ENCODE data around the gene RTF2.
"Not testable (repeated sequence)": the region's sequence is repeated elsewhere in the genome, so short reads cannot be mapped to it uniquely, and the experiment has no call there.

Gene RTF2

GRCh38 chr20:56501116-56501515 is 32.7 kb downstream of the RTF2 start:
- DNase-seq (ENCODE audit: low read depth), result no peak

- DNase-seq (ENCODE audit: low read depth), result no peak
These were observed 35.5 kb downstream of the RTF2 start for GRCh38 chr20:56503916-56504315.

- DNase-seq (ENCODE audit: low read depth), result no peak
These were observed 36.1 kb downstream of the RTF2 start for GRCh38 chr20:56504373-56505005.

DNA sequence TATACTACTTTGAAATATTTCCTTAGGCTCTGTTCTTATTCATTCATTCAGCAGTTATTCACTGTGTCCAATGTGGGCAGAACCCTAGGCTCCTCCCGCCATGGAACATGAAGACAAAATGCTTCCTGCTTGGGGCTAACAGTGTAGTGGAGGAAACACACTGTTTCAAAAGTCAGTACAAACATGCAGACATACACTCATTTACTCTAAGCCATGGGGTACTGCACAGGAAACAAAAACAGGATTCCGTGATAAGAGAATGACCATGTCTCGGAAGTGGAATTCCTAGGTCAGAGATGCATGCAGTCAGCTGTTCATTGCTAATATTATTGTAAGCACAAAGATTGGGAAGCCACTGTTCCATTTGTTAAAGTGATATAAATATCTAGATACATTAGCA is 37.7 kb downstream of the RTF2 start:
- no peak for DNase-seq (ENCODE audit: low read depth)

GRCh38 chr20:56511926-56512325 is 43.5 kb downstream of the RTF2 start:
- DNase-seq (ENCODE audit: low read depth), result no peak

- no peak for DNase-seq (ENCODE audit: low read depth)
These were observed 45.0 kb downstream of the RTF2 start for GRCh38 chr20:56513161-56514150.

DNA sequence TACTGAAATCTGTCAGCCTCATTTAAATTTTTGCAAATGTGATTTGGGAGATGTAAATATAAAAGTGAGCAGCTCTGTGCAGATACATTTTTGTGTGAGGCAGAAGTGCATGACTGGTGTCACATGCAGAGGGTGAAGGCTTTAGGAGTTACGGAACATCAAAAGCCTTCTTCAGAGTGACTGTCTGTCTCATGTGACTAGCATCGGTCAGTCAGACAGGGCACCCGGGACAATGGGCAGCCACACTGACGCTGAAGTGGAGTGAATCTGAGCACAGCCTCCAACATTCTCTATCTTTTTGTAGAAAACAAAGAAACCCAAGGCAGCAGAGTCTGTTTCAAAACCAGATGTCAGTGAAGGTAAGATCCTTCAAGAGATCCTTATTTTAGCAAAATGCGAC is 48.2 kb downstream of the RTF2 start:
- no peak for DNase-seq (ENCODE audit: low read depth)

DNA sequence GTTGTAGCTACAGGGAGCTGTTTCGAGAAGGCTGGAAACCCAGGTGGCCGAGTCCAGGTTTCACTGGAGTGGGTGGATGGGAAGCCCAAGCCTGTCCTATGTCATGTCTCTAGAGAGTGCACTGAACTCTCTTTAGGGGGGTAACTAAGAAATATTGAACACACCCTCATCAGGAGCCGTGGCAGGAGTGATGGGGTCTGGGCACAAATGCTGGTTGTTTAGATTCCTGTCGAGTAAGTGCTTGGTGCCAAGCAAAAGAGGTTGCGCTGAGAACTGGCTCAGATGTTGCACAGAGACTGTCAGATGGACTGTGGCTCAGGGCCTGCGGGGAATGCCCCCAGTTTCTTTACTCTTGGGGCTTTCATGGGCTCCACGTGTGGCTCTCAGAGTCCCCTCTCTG is 48.8 kb downstream of the RTF2 start:
- DNase-seq (ENCODE audit: low read depth), result no peak

- DNase-seq (ENCODE audit: low read depth), result no peak
These were observed 49.2 kb downstream of the RTF2 start for GRCh38 chr20:56517641-56518040.

DNA sequence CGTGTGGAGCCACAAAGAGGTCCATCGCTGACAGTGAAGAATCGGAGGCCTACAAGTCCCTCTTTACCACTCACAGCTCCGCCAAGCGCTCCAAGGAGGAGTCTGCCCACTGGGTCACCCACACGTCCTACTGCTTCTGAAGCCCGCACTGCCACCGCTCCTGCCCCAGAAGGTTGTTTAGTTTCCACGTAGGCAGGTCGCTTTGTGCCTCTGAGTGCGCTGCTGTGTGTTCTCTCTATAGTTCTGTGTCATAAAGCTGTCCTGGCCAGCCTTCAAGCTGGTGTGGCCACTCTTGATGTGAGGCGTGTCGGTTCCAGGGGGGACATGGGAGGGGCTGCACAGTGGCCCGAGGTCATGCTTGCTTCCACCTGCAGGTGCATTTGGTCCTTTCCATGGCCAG is 49.7 kb downstream of the RTF2 start:
- no peak for DNase-seq (ENCODE audit: low read depth)

- no peak for DNase-seq (ENCODE audit: low read depth)
These were observed 50.4 kb downstream of the RTF2 start for GRCh38 chr20:56518721-56519398.

DNA sequence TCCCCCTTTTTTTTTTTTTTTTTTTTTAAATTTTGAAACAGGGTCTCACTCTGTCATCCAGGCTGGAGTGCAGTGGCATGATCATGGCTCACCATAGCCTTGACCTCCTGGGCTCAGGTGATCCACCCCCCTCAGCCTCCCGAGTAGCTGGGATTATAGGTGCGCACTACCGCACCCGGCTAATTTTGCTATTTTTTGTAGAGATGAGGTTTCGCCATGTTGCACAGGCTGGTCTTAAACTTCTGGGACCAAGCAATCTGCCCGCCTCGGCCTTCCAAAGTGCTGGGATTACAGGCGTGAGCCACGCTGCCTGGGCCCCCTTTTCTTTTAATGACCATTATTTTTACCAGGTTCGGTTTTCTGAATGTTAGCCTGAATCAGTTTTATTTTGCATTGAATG is 51.1 kb downstream of the RTF2 start:
- no peak for DNase-seq (ENCODE audit: low read depth)

- DNase-seq (ENCODE audit: low read depth), result no peak
These were observed 51.8 kb downstream of the RTF2 start for GRCh38 chr20:56520180-56520579.

- not testable (repeated sequence) for DNase-seq (ENCODE audit: low read depth)
These were observed 52.4 kb downstream of the RTF2 start for GRCh38 chr20:56520746-56521354.

- no peak for DNase-seq (ENCODE audit: low read depth)
These were observed 53.9 kb downstream of the RTF2 start for GRCh38 chr20:56522311-56522710.

DNA sequence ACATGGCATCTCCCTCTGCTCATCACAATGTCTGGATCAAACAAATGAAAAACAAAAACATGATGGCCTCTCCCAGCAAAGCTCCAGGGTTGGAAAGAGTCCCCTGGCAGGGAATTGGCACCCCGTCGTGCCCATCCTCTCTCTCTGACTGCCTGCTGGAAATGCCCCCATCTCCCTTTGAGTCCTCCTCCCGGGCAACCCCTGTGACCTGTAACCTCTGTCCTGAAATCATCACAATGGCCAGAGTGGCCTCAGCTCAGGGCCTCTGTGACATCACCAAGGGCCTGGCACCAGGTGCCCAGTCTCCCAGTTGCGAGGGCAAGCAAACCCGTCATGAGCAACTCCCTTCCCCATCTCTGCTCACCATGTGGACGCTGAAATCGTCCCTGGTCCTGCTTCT is 56.0 kb downstream of the RTF2 start, which contains the start of gene FAM209A:
FAM209A (plus strand) TSS at position 301 of the 400 bp plus-strand sequence; CDS start at position 366, 65 bp downstream.
- not testable (repeated sequence) for DNase-seq (ENCODE audit: low read depth)

DNA sequence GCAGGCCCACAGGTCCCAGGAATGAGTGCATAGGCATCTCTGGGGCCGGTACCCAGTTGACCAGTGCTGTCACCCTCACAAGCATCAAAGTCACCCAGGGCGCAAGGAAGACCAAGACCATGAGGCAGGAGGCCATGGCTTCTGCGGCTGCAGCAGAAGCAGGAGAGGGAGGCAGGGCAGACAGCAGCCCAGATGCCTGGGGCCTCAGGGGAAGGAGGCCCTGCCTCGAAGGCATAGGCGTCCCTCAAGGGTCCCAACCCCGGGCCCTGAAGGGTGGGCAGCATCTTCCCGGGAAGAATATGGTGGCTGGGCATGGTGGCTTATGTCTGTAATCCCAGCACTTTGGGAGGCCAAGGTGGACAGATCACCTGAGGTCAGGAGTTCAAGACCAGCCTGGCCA is 59.1 kb downstream of the RTF2 start:
- no peak for DNase-seq (ENCODE audit: low read depth)

DNA sequence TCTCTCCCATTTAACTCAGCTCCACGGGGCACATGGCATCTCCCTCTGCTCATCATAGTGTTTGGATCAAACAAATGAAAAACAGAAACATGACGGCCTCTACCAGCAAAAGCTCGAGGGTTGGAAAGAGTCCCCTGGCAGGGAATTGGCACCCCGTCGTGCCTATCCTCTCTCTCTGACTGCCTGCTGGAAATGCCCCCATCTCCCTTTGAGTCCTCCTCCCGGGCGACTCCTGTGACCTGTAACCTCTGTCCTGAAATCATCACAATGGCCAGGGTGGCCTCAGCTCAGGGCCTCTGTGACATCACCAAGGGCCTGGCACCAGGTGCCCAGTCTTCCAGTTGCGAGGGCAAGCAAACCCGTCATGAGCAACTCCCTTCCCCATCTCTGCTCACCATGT is 64.5 kb downstream of the RTF2 start, which contains the start of gene FAM209B:
FAM209B (plus strand) TSS at position 301 of the 400 bp plus-strand sequence; CDS start at position 397, 96 bp downstream.
- DNase-seq (ENCODE audit: low read depth), result not testable (repeated sequence)

GRCh38 chr20:56537997-56538396 is 69.6 kb downstream of the RTF2 start:
- DNase-seq (ENCODE audit: low read depth), result no peak

DNA sequence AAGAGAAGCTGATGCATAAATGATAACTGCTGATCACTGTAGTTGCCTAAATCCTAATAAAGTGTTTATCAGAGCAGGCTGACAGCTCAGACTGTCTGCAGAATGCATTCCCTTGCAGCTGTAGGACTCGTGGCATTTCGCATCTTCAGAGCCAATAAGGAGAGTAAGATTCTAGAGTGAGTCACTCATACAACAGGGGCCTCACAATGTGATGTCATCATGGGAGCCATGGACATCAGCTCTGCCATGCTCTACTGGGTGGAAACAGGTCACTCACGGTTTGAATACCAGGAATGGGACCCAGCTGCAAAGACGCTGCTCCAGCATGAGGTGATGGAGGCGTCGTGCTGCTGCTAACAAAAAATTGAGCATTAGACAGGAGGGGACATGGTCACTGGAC is 72.0 kb downstream of the RTF2 start:
- no peak for DNase-seq (ENCODE audit: low read depth)

DNA sequence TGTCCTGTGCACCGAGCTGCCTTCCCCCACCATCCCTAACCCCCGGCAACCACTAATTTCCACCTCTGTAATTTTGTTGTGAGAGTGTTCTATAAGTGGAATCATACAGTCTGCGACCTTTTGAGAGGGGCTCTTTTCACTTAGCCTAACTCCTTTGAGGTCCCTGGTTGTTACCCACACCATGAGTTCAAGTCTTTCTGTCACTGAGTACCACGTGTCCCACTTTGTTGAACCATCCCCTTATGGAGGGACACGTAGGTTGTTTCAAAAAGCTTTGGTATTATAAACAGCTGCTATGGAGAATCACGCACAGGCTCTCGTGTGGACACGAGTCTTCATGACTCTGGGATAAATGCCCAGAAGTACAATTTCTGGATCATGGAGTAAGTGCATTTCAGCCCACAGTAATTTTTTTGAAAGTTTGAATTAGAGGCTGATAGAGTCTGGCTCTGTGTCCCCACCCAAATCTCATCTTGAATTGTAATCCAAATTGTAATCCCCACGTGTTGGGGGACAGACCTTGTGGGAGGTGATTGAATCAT is 74.1 kb downstream of the RTF2 start:
- no peak for DNase-seq (ENCODE audit: low read depth)

GRCh38 chr20:56551571-56551970 is 83.1 kb downstream of the RTF2 start:
- DNase-seq (ENCODE audit: low read depth), result no peak

Data from activated T-helper 9 cell treated with anti-CD3 and anti-CD28 coated beads, Interleukin-2, amount 50 U/mL, for 16 hours (primary cell).